ENCODE measurements around the gene SNAPIN. TPM values are rescaled to one million over a fixed set of nuclear protein-coding genes. Genes with fewer than 3 reads are reported as not detected.

Gene SNAPIN
- total RNA-seq, 1 experiment from 2014 or later = 29.0 TPM

DNA sequence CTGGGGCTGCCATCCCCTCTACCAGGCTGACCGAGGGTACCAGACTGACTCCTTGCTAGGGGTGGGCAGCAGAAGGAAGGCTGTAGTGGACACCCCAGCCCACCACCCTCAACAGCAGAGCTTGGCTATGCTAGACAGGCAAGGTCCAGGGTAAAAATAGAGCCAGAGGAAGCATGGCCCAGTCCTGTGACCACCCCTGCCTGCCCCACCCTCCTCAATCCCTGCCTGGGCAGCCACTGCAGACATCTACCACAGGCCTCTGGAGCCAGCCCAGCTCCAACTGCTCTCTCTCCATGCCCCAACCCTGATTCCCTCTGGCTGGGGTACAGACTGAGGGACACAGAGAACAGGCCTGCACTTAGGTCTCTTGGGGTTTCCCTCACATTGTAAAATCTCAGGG lies 28.5 kb upstream of the SNAPIN start:
- Histone ChIP-seq H3K23me2 (ENCODE audit: insufficient read length, low read depth, low read length, poor library complexity, severe bottlenecking) (peaks cover 19% of the 10 kb centered on the region), H2AK5ac (ENCODE audit: insufficient read length, low read length) (no peak overlapping the region), H3K18ac (ENCODE audit: insufficient read length, low read depth, low read length) (no peak overlapping the region), H3K27me3 (ENCODE audit: insufficient read depth, low read length) (no peaks in the 10 kb centered on the region), H3K4me1 (ENCODE audit: insufficient read depth, low read length) (no peaks in the 10 kb centered on the region), H3K9ac (ENCODE audit: extremely low read depth, insufficient read length, low read length) (no peak overlapping the region), H3K9me3 (ENCODE audit: control insufficient read depth, low read depth, low read length) (no peaks in the 10 kb centered on the region), H2BK5ac (ENCODE audit: insufficient read length, low read length) (no peak overlapping the region), H4K8ac (replicated peaks; ENCODE audit: insufficient read length, low read depth, low read length) (no peak overlapping the region), H4K5ac (ENCODE audit: insufficient read length, low read depth, low read length) (no peak overlapping the region), H3K56ac (ENCODE audit: insufficient read length, low read depth, low read length) (no peak overlapping the region), H3K79me2 (ENCODE audit: insufficient read depth, low read length) (peaks cover 3% of the 10 kb centered on the region; the same call in 1 of the 2 replicates), H2BK20ac (ENCODE audit: low read depth, low read length, poor library complexity, severe bottlenecking) (no peak overlapping the region), H3K27ac (ENCODE audit: insufficient read length, low read depth, low read length) (no peak overlapping the region), H2BK15ac (ENCODE audit: low read depth, low read length) (no peak overlapping the region), H2AFZ (ENCODE audit: low read length) (no peak overlapping the region), H3K14ac (ENCODE audit: insufficient read depth, low read length) (no peak overlapping the region; the same call in 1 of the 2 replicates), H2BK120ac (ENCODE audit: low read depth, low read length, poor library complexity, severe bottlenecking) (no peak overlapping the region), H2BK12ac (ENCODE audit: insufficient read length, low read depth, low read length) (no peak overlapping the region), H3K4ac (ENCODE audit: low read depth, low read length) (no peak overlapping the region), H3K23ac (ENCODE audit: insufficient read length, low read depth, low read length) (no peak overlapping the region), H3T11ph (ENCODE audit: low read length) (no peak overlapping the region), H3K79me1 (ENCODE audit: insufficient read depth, low read depth, low read length, poor library complexity, severe bottlenecking) (no peaks in the 10 kb centered on the region), H4K20me1 (ENCODE audit: control insufficient read depth, insufficient read depth, insufficient read length) (no peaks in the 10 kb centered on the region), H3K4me2 (ENCODE audit: insufficient read depth, insufficient read length, low read length) (no peak overlapping the region), H4K91ac (ENCODE audit: insufficient read length, low read depth, low read length) (no peak overlapping the region)
- no CpG with 5 or more reads among the region's 1 CpG for WGBS (ENCODE audit: extremely low coverage, insufficient read length, low lambda C conversion rate)
- TF ChIP-seq, protein P1, sequence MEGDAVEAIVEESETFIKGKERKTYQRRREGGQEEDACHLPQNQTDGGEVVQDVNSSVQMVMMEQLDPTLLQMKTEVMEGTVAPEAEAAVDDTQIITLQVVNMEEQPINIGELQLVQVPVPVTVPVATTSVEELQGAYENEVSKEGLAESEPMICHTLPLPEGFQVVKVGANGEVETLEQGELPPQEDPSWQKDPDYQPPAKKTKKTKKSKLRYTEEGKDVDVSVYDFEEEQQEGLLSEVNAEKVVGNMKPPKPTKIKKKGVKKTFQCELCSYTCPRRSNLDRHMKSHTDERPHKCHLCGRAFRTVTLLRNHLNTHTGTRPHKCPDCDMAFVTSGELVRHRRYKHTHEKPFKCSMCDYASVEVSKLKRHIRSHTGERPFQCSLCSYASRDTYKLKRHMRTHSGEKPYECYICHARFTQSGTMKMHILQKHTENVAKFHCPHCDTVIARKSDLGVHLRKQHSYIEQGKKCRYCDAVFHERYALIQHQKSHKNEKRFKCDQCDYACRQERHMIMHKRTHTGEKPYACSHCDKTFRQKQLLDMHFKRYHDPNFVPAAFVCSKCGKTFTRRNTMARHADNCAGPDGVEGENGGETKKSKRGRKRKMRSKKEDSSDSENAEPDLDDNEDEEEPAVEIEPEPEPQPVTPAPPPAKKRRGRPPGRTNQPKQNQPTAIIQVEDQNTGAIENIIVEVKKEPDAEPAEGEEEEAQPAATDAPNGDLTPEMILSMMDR (conservative IDR thresholded peaks at IDR 0.05) = no peak
- Mint-ChIP-seq H3K4me1 (peaks cover 40 to 44% of the 10 kb centered on the region in 2 experiments), H3K4me3 (no peak overlapping the region), H3K36me3 (ENCODE audit: insufficient read depth in 1 of 3, low read depth in 3 of 3) (peaks cover 8 to 21% (median 16%) of the 10 kb centered on the region in 3 experiments), H3K27me3 (ENCODE audit: low read depth) (0 out of 2 replicates have a peak, but pooled peaks cover 2% of the 10 kb centered on the region), H3K9me3 (peaks cover 0 to 3% of the 10 kb centered on the region in 2 experiments; a peak in 2 of 5 replicates), H3K27ac (no peak overlapping the region)
- DNase-seq = no peak

All from H9 (cell line).